CD4-positive, CD25-positive, alpha-beta regulatory T cell (primary cell): ENCODE measurements around the gene CFAP54. TPM values are rescaled to one million over a fixed set of nuclear protein-coding genes. Genes with fewer than 3 reads are reported as not detected.
"Not testable (repeated sequence)": the region's sequence is repeated elsewhere in the genome, so short reads cannot be mapped to it uniquely, and the experiment has no call there.

Source experiments
- ATAC-seq, 2 donors: fragments of 150-1000 bp; cut with Tn5 transposase; one replicate each; pipeline ENCODE4 v1.10.0; 2021; ENCODE audit warnings: low read depth in 2 of 2, moderate number of reproducible peaks in 2 of 2, moderate library complexity in 1 of 2
- DNase-seq, 3 donors: peaks; one replicate each; pipeline versions ENCODE4 v3.0.0 to v3.0.0-alpha.2; 2012 to 2022; ENCODE audit warnings: mixed read lengths in 1 of 3
- H3K27ac ChIP-seq: one replicate; pipeline ENCODE4 v1.7.0; 2013; ENCODE audit warnings: mild to moderate bottlenecking, low read length; ENCODE audit not compliant: insufficient read depth, poor library complexity, severe bottlenecking
- H3K27me3 ChIP-seq: one replicate; pipeline ENCODE4 v1.7.0; 2013; ENCODE audit warnings: low read length; ENCODE audit not compliant: control insufficient read depth, insufficient read depth
- H3K36me3 ChIP-seq: one replicate; pipeline ENCODE4 v1.7.0; 2013; ENCODE audit warnings: mild to moderate bottlenecking, low read length, moderate library complexity; ENCODE audit not compliant: control insufficient read depth, insufficient read depth
- H3K4me1 ChIP-seq: 2 replicates; pipeline ENCODE4 v1.7.0; 2013; ENCODE audit warnings: mild to moderate bottlenecking, low read length; ENCODE audit not compliant: insufficient read depth, control insufficient read depth, poor library complexity, severe bottlenecking
- H3K4me3 ChIP-seq: one replicate; pipeline ENCODE4 v1.7.0; 2013; ENCODE audit warnings: low read depth, mild to moderate bottlenecking, low read length, moderate library complexity
- H3K9me3 ChIP-seq, 2 experiments: 1 replicate in 1 of 2; 2 replicates in 1 of 2; pipeline ENCODE4 v1.7.0; 2013; ENCODE audit warnings: low read length in 2 of 2, mild to moderate bottlenecking in 1 of 2, moderate library complexity in 1 of 2; ENCODE audit not compliant: control insufficient read depth in 2 of 2
- H3K27ac Mint-ChIP-seq, 3 donors: one replicate each; pipeline ENCODE4 v1.8.0; 2020 to 2022; ENCODE audit warnings: mild to moderate bottlenecking in 3 of 3, mixed read lengths in 3 of 3, moderate library complexity in 2 of 3
- H3K27me3 Mint-ChIP-seq: one replicate; pipeline ENCODE4 v1.8.0; 2022; ENCODE audit warnings: mild to moderate bottlenecking, mixed read lengths
- H3K36me3 Mint-ChIP-seq: one replicate; pipeline ENCODE4 v1.8.0; 2020; ENCODE audit warnings: mixed read lengths
- H3K4me1 Mint-ChIP-seq, 4 donors: one replicate each; pipeline ENCODE4 v1.8.0; 2020 to 2022; ENCODE audit warnings: mixed read lengths in 4 of 4, mild to moderate bottlenecking in 1 of 4
- H3K4me3 Mint-ChIP-seq, 4 donors: one replicate each; pipeline ENCODE4 v1.8.0; 2020 to 2022; ENCODE audit warnings: mild to moderate bottlenecking in 4 of 4, mixed read lengths in 4 of 4, moderate library complexity in 3 of 4
- H3K9me3 Mint-ChIP-seq, 7 donors: one replicate each; pipeline ENCODE4 v1.8.0; 2020 to 2022; ENCODE audit warnings: mixed read lengths in 7 of 7, mild to moderate bottlenecking in 3 of 7, moderate library complexity in 2 of 7
- polyA plus RNA-seq, 4 donors: library from polyadenylated mRNA; unstranded; fragments of 300-500 nt; fragmentation: Illumina TruSeq; gene quantifications; one replicate each; pipeline ENCODE4 v1.2.3, GENCODE V29; 2021
- total RNA-seq: library from RNA; stranded (reverse); gene quantifications from one replicate; pipeline ENCODE4 v1.2.3, GENCODE V29; 2022

Gene CFAP54
- total and polyA plus RNA-seq, 5 donors from 2014 or later: 0.07 to 0.32 (median 0.27) TPM; not detected in 2

GRCh38 chr12:96452261-96452922 is 37.0 kb upstream of the CFAP54 start:
- no peaks in the 10 kb centered on the region for H3K36me3 Mint-ChIP-seq
- DNase-seq (no peak), ATAC-seq (no peak)
- H3K9me3 ChIP-seq: no peaks in the 10 kb centered on the region
- H3K4me1 Mint-ChIP-seq: peaks cover 0 to 7% (median 3%) of the 10 kb centered on the region in 4 donors
- H3K36me3 ChIP-seq: no peaks in the 10 kb centered on the region
- H3K4me3 Mint-ChIP-seq: no peak overlapping the region
- H3K4me3 ChIP-seq: no peak overlapping the region
- H3K9me3 Mint-ChIP-seq: no peaks in the 10 kb centered on the region
- no peaks in the 10 kb centered on the region for H3K27me3 ChIP-seq
- no peaks in the 10 kb centered on the region for H3K27me3 Mint-ChIP-seq
- no peaks in the 10 kb centered on the region for H3K4me1 ChIP-seq
- H3K27ac Mint-ChIP-seq: peak overlapping the region in 1 of 3 donors; percentile 25
- H3K27ac ChIP-seq: no peak overlapping the region

GRCh38 chr12:96454396-96454795 is 35.0 kb upstream of the CFAP54 start:
- Histone ChIP-seq H3K36me3 (no peaks in the 10 kb centered on the region), H3K4me1 (no peaks in the 10 kb centered on the region), H3K27ac (no peak overlapping the region), H3K9me3 (no peaks in the 10 kb centered on the region), H3K27me3 (no peaks in the 10 kb centered on the region), H3K4me3 (no peak overlapping the region)
- DNase-seq (no peak), ATAC-seq (no peak)
- Mint-ChIP-seq H3K4me1 (peaks cover 0 to 7% (median 5%) of the 10 kb centered on the region in 4 donors), H3K27me3 (no peaks in the 10 kb centered on the region), H3K4me3 (no peak overlapping the region), H3K27ac (no peak overlapping the region), H3K9me3 (no peaks in the 10 kb centered on the region), H3K36me3 (no peaks in the 10 kb centered on the region)

- DNase-seq (no peak), ATAC-seq (no peak)
- peak overlapping the region in 1 of 3 donors; percentile 86 for H3K27ac Mint-ChIP-seq
- Histone ChIP-seq H3K4me3 (no peak overlapping the region), H3K27ac (no peak overlapping the region), H3K4me1 (no peaks in the 10 kb centered on the region), H3K36me3 (no peaks in the 10 kb centered on the region), H3K27me3 (no peaks in the 10 kb centered on the region), H3K9me3 (no peaks in the 10 kb centered on the region)
- H3K4me1 Mint-ChIP-seq: peaks cover 0 to 7% (median 5%) of the 10 kb centered on the region in 4 donors
- no peaks in the 10 kb centered on the region for H3K36me3 Mint-ChIP-seq
- H3K27me3 Mint-ChIP-seq: no peaks in the 10 kb centered on the region
- no peak overlapping the region for H3K4me3 Mint-ChIP-seq
- no peaks in the 10 kb centered on the region for H3K9me3 Mint-ChIP-seq
These were observed 33.0 kb upstream of the CFAP54 start for GRCh38 chr12:96456265-96456974.

GRCh38 chr12:96457191-96457930 is 32.0 kb upstream of the CFAP54 start:
- Mint-ChIP-seq H3K9me3 (no peaks in the 10 kb centered on the region), H3K36me3 (no peaks in the 10 kb centered on the region), H3K4me3 (no peak overlapping the region), H3K4me1 (peaks cover 0 to 7% (median 5%) of the 10 kb centered on the region in 4 donors), H3K27me3 (no peaks in the 10 kb centered on the region), H3K27ac (no peak overlapping the region)
- H3K27me3 ChIP-seq: no peaks in the 10 kb centered on the region
- no peaks in the 10 kb centered on the region for H3K4me1 ChIP-seq
- no peak overlapping the region for H3K4me3 ChIP-seq
- no peak overlapping the region for H3K27ac ChIP-seq
- DNase-seq (no peak), ATAC-seq (no peak)
- H3K9me3 ChIP-seq: no peaks in the 10 kb centered on the region
- no peaks in the 10 kb centered on the region for H3K36me3 ChIP-seq

GRCh38 chr12:96459281-96459680 is 30.1 kb upstream of the CFAP54 start:
- H3K36me3 ChIP-seq, H3K9me3 Mint-ChIP-seq, H3K27ac ChIP-seq, H3K4me3 Mint-ChIP-seq, H3K4me3 ChIP-seq, H3K27me3 Mint-ChIP-seq, DNase-seq, H3K36me3 Mint-ChIP-seq, ATAC-seq, H3K27me3 ChIP-seq, H3K4me1 ChIP-seq, H3K4me1 Mint-ChIP-seq, H3K27ac Mint-ChIP-seq, H3K9me3 ChIP-seq: not testable (repeated sequence)

GRCh38 chr12:96462571-96463280 is 26.7 kb upstream of the CFAP54 start:
- no peak overlapping the region for H3K4me3 ChIP-seq
- Mint-ChIP-seq H3K9me3 (no peaks in the 10 kb centered on the region), H3K27ac (no peak overlapping the region), H3K4me1 (peaks cover 0 to 5% (median 0%) of the 10 kb centered on the region in 4 donors), H3K36me3 (no peaks in the 10 kb centered on the region), H3K27me3 (peaks cover 6% of the 10 kb centered on the region), H3K4me3 (no peak overlapping the region)
- no peaks in the 10 kb centered on the region for H3K36me3 ChIP-seq
- H3K9me3 ChIP-seq: no peaks in the 10 kb centered on the region
- ATAC-seq (no peak), DNase-seq (no peak)
- H3K4me1 ChIP-seq: no peaks in the 10 kb centered on the region
- H3K27ac ChIP-seq: no peak overlapping the region
- no peaks in the 10 kb centered on the region for H3K27me3 ChIP-seq

- Mint-ChIP-seq H3K27ac (no peak overlapping the region), H3K27me3 (peaks cover 12% of the 10 kb centered on the region), H3K4me1 (peaks cover 0 to 4% (median 0%) of the 10 kb centered on the region in 4 donors), H3K9me3 (peaks cover 0 to 5% (median 0%) of the 10 kb centered on the region in 7 donors), H3K4me3 (no peak overlapping the region), H3K36me3 (peaks cover 4% of the 10 kb centered on the region)
- H3K9me3 ChIP-seq: peaks cover 0 to 9% of the 10 kb centered on the region in 2 experiments
- H3K36me3 ChIP-seq: no peaks in the 10 kb centered on the region
- no peak for DNase-seq
- no peaks in the 10 kb centered on the region for H3K27me3 ChIP-seq
- H3K4me1 ChIP-seq: no peaks in the 10 kb centered on the region
- no peak for ATAC-seq
- no peak overlapping the region for H3K4me3 ChIP-seq
- H3K27ac ChIP-seq: no peak overlapping the region
These were observed 23.5 kb upstream of the CFAP54 start for GRCh38 chr12:96465896-96466295.
